ENCODE results near the gene CGN. TPM values are rescaled to one million over a fixed set of nuclear protein-coding genes. Genes with fewer than 3 reads are reported as not detected.

The CGN gene, protein sequence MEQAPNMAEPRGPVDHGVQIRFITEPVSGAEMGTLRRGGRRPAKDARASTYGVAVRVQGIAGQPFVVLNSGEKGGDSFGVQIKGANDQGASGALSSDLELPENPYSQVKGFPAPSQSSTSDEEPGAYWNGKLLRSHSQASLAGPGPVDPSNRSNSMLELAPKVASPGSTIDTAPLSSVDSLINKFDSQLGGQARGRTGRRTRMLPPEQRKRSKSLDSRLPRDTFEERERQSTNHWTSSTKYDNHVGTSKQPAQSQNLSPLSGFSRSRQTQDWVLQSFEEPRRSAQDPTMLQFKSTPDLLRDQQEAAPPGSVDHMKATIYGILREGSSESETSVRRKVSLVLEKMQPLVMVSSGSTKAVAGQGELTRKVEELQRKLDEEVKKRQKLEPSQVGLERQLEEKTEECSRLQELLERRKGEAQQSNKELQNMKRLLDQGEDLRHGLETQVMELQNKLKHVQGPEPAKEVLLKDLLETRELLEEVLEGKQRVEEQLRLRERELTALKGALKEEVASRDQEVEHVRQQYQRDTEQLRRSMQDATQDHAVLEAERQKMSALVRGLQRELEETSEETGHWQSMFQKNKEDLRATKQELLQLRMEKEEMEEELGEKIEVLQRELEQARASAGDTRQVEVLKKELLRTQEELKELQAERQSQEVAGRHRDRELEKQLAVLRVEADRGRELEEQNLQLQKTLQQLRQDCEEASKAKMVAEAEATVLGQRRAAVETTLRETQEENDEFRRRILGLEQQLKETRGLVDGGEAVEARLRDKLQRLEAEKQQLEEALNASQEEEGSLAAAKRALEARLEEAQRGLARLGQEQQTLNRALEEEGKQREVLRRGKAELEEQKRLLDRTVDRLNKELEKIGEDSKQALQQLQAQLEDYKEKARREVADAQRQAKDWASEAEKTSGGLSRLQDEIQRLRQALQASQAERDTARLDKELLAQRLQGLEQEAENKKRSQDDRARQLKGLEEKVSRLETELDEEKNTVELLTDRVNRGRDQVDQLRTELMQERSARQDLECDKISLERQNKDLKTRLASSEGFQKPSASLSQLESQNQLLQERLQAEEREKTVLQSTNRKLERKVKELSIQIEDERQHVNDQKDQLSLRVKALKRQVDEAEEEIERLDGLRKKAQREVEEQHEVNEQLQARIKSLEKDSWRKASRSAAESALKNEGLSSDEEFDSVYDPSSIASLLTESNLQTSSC
- under 0.01 and 0.13 TPM in 2 replicates for total RNA-seq

DNA sequence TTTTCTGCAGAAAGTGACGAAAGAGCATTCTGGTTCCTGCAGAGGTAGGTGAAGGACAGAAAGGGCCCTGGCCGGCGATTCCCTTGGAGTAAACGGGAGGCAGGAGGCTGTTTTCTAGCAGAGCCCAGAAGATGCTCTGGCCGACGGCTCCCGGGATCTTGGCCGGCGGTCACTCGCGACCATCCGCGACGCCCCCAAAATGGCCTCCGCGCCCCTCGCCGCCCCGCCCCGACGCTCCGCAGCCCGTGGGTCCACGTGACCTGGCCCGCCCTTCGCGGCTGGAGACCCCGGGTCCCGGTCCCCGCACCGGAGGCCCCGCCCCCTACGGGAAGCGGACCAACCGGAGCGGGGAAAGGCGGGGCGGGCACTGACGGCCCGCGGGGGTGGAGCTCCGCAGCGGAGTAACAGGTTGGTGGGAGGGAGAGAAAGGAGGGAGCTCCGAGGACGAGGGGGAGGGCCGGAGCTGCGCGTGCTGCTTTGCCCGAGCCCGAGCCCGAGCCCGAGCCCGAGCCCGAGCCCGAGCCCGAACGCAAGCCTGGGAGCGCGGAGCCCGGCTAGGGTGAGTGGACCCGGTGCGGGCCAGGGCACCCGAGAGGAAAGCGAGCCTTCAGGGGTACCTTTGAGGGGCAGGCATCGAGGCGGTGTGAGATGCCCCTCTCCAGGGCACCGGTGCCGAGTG lies at the start of gene CGN:
Gene CGN (plus strand): TSS at position 431 of the 679 bp plus-strand sequence. CDS start 7,133 bp downstream, outside the sequence.

DNA sequence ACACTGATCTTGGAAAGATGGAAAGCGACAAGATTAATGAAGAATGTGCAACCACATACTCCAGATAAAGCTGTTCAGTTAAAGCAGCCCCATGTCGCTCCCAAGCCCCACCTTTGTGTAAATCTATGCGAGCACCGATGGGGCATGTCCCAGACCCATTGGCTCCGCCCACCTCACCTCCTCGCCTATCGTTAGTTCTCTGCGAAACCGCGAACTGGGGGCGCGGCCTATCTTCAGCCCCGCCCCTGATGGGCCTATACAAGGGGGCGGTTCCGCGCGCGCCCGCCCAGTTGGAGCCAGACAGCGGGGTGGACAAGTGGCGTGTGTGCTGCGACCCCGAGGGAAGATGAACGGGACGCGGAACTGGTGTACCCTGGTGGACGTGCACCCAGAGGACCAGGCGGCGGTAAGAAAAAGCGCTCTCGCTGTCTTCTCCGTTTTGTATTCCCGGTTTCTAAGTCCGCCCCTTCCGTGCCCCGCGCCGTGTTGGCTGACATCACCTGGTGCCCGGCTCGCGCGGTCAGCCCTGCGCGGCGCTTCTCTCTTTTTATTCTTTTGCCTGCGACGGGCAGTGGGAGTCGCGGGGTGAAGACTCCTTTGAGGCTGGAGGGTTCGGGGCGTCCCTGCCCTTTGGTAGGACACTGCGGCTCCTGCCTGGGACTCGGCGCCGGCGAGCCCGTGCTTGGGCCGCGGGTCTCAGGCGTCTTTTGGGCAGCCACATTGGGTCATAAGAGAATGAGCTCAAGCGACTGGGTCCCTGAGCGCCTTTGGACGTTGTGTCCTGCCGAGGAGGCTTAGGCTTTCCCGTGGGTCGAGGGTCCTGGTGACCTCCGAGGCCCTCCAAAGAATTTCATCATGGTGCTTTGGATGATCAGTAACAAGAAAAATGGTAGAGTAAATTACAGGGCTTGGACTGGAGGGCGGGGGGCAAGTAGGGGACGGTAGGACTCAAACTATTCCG lies 29.1 kb downstream of the CGN start, which contains the start of gene TUFT1:
Gene TUFT1 (plus strand): TSS at position 289 of the 961 bp plus-strand sequence. CDS start 58 bp downstream, at position 347.

Other genes starting within 250 kb of the CGN start
- gene ZNF687, start 229.1 kb upstream of the CGN start, total RNA-seq: 5.3 and 10.6 TPM in 2 replicates
- 20.2 and 54.2 TPM in 2 replicates for gene PI4KB, start 184.0 kb upstream of the CGN start, total RNA-seq
- gene RFX5, start 164.1 kb upstream of the CGN start, total RNA-seq: 43.5 and 66.4 TPM in 2 replicates
- 2.4 and 3.7 TPM in 2 replicates for gene SELENBP1, start 138.7 kb upstream of the CGN start, total RNA-seq
- gene PSMB4, start 111.8 kb upstream of the CGN start, total RNA-seq: 329 and 414 TPM in 2 replicates
- gene POGZ, start 51.9 kb upstream of the CGN start, total RNA-seq: 9.4 and 38.6 TPM in 2 replicates
- gene TUFT1, start 28.9 kb downstream of the CGN start, total RNA-seq: 1.1 and 15.8 TPM in 2 replicates
- gene SNX27, start 100.7 kb downstream of the CGN start, total RNA-seq: 9.9 and 28.6 TPM in 2 replicates
- not detected in 2 replicates for gene CELF3, start 205.4 kb downstream of the CGN start, total RNA-seq
- gene RIIAD1, start 210.1 kb downstream of the CGN start, total RNA-seq: not detected in 2 replicates

All from bladder microvascular endothelial cell (primary cell).